ENCODE data around the gene FAAP20. TPM values are rescaled to one million over a fixed set of nuclear protein-coding genes. Genes with fewer than 3 reads are reported as not detected.

FAAP20 gene
- total RNA-seq, 1 experiment from 2014 or later: 114 TPM

DNA sequence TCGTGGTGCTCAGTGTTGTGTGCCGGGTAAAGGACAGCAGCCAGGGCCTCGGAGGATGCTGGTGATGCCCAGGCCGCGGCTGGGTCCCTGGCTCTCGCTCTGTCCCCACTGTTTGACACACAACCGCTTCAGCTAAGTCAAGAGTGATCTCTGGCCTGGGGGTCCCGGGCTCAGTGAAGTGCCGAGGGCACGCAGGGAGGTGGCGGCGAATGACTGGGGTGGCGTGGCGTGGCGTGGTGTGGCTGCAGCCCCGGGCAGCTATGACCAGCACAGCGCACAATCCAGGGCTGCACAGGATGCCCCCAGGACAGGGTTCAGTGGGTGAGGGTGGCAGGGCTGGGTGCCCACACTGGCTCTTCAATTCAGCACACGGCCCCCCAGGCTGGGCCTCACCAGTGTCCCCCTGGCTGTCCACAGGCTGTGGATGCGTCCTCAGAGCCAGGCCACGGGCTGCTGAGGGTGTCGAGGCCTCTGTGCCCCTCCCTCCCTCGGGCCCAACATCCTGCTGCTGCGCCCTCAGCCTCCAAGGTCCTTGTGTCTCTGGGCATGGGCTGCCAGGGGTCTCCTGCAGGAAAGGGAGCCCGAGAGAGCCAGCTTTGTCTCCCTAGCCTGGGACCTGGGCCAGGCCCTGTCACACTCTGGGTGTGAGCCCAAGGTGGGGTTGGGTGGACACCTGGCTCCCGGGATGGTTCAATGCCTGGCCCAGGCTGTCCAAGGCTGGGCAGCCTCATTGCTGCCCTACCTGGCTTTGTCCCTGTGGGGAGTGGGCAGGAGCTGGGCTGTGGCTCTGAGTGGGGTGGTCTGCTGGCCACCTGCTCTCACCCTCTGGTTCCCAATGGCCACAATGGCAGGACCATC lies 21.6 kb upstream of the FAAP20 start:
- no peak for ATAC-seq
- Histone ChIP-seq H2AFZ (ENCODE audit: low read length) (no peak overlapping the region), H3K79me2 (ENCODE audit: low read length) (no peaks in the 10 kb centered on the region), H3K4me2 (ENCODE audit: low read length) (no peak overlapping the region), H4K20me1 (ENCODE audit: low read length) (no peaks in the 10 kb centered on the region), H3K9ac (ENCODE audit: low read length) (no peak overlapping the region), H3K9me3 (ENCODE audit: low read length) (no peaks in the 10 kb centered on the region), H3F3A (ENCODE audit: low read length, unreplicated experiment) (no peaks in the 10 kb centered on the region), H3K4me3 (ENCODE audit: low read length) (no peak overlapping the region), H3K36me3 (ENCODE audit: low read depth, low read length) (no peaks in the 10 kb centered on the region), H3K9me2 (replicated peaks; ENCODE audit: low read length) (no peaks in the 10 kb centered on the region), H3K4me1 (ENCODE audit: insufficient read depth, low read length) (peaks cover 23% of the 10 kb centered on the region), H3K27ac (ENCODE audit: low read length) (no peak overlapping the region), H3K27me3 (ENCODE audit: low read length) (no peaks in the 10 kb centered on the region)
- BruUV-seq (replicated peaks): no TSS peak
- DNase-seq: no peak
- CTCF ChIA-PET: no interaction called here
- intact Hi-C loops (cut with micrococcal nuclease): no loop called here
- no peak for TF ChIP-seq EZH2phosphoT487 (IDR thresholded peaks at IDR 0.05; ENCODE audit: borderline replicate concordance, low read length)
- no peak for TF ChIP-seq CTCF (conservative IDR thresholded peaks at IDR 0.05; ENCODE audit: low read depth, low read length)
- TF ChIP-seq EZH2 (IDR thresholded peaks at IDR 0.05; ENCODE audit: low read length, unreplicated experiment): no peak
- POLR2A ChIA-PET (ENCODE audit: unreplicated experiment): no interaction called here

- intact Hi-C loops (cut with micrococcal nuclease): no loop called here
- no peaks in the 10 kb centered on the region for H3K27me3 ChIP-seq (ENCODE audit: low read length)
- ChIA-PET POLR2A (ENCODE audit: unreplicated experiment) (no interaction called here), CTCF (no interaction called here)
- no peak overlapping the region for H3K4me3 ChIP-seq (ENCODE audit: low read length)
- H3K79me2 ChIP-seq (ENCODE audit: low read length): no peaks in the 10 kb centered on the region
- H3K4me1 ChIP-seq (ENCODE audit: insufficient read depth, low read length): peaks cover 23% of the 10 kb centered on the region
- H3K9ac ChIP-seq (ENCODE audit: low read length): no peak overlapping the region
- H3K4me2 ChIP-seq (ENCODE audit: low read length): no peak overlapping the region
- no peak overlapping the region for H2AFZ ChIP-seq (ENCODE audit: low read length)
- no peaks in the 10 kb centered on the region for H3K36me3 ChIP-seq (ENCODE audit: low read depth, low read length)
- H3K27ac ChIP-seq (ENCODE audit: low read length): no peak overlapping the region
- DNase-seq (no peak), ATAC-seq (no peak)
- no peaks in the 10 kb centered on the region for H3K9me3 ChIP-seq (ENCODE audit: low read length)
- no peaks in the 10 kb centered on the region for H3F3A ChIP-seq (ENCODE audit: low read length, unreplicated experiment)
- no peaks in the 10 kb centered on the region for H3K9me2 ChIP-seq (replicated peaks; ENCODE audit: low read length)
- BruUV-seq (replicated peaks): no TSS peak
- TF ChIP-seq EZH2phosphoT487 (IDR thresholded peaks at IDR 0.05; ENCODE audit: borderline replicate concordance, low read length): no peak
- no peak for TF ChIP-seq CTCF (conservative IDR thresholded peaks at IDR 0.05; ENCODE audit: low read depth, low read length)
- TF ChIP-seq EZH2 (IDR thresholded peaks at IDR 0.05; ENCODE audit: low read length, unreplicated experiment): no peak
- H4K20me1 ChIP-seq (ENCODE audit: low read length): no peaks in the 10 kb centered on the region
Observed at GRCh38 chr1:2215329-2215728, 20.8 kb upstream of the FAAP20 start.

DNA sequence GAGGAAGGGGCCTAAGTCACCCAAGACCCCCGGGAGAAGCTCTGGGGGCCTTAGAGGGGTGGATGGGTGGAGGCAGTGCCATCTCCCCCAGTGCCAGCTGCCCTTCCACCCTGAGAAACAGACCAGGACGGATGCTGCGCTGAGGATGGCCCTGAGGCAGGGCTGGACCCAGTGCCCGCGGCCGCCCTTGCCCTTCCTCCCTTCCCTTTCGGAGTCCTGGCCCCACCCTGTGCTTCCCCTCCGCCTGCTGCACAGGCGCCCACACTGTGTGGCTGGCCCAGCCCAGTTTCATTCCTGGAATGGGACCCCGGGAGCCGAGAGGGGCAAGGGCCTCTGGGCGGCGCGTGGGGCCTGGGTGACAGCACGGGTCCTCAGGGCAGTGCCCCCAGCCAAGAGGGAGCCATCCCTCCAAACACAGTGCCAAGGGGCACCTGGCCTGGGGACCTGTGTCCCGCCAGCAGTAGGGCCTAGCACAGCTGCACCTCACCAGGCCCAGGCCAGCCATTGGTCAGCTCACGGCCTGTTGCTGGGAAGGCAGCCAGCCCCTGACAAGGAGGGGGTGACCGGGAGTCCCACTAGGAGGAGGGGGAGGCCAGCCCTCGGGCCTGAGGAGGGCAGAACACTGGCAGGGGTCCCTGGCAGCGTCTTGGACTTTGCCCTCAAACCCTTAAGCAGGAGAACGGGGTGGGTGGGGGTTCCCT lies 20.1 kb upstream of the FAAP20 start:
- no peak for TF ChIP-seq EZH2phosphoT487 (IDR thresholded peaks at IDR 0.05; ENCODE audit: borderline replicate concordance, low read length)
- TF ChIP-seq EZH2 (IDR thresholded peaks at IDR 0.05; ENCODE audit: low read length, unreplicated experiment): no peak
- no peak for TF ChIP-seq CTCF (conservative IDR thresholded peaks at IDR 0.05; ENCODE audit: low read depth, low read length)
- Histone ChIP-seq H4K20me1 (ENCODE audit: low read length) (no peaks in the 10 kb centered on the region), H3F3A (ENCODE audit: low read length, unreplicated experiment) (no peaks in the 10 kb centered on the region), H3K27me3 (ENCODE audit: low read length) (no peaks in the 10 kb centered on the region), H3K9me2 (replicated peaks; ENCODE audit: low read length) (no peaks in the 10 kb centered on the region), H3K9me3 (ENCODE audit: low read length) (no peaks in the 10 kb centered on the region), H3K27ac (ENCODE audit: low read length) (no peak overlapping the region), H3K36me3 (ENCODE audit: low read depth, low read length) (no peaks in the 10 kb centered on the region), H3K9ac (ENCODE audit: low read length) (no peak overlapping the region), H3K4me3 (ENCODE audit: low read length) (no peak overlapping the region), H2AFZ (ENCODE audit: low read length) (no peak overlapping the region), H3K79me2 (ENCODE audit: low read length) (no peaks in the 10 kb centered on the region), H3K4me2 (ENCODE audit: low read length) (no peak overlapping the region), H3K4me1 (ENCODE audit: insufficient read depth, low read length) (peaks cover 23% of the 10 kb centered on the region)
- ATAC-seq (no peak), DNase-seq (no peak)
- ChIA-PET CTCF (no interaction called here), POLR2A (ENCODE audit: unreplicated experiment) (no interaction called here)
- intact Hi-C loops (cut with micrococcal nuclease): loop anchor here (5.0 kb wide), 1 partner anchor 168 kb away; no protein-coding TSS in a partner anchor
- no TSS peak for BruUV-seq (replicated peaks)

All from PC-3 (cell line).